PC-3 (cell line): ENCODE results near the gene PRKCE.

Experiments used
- CTCF ChIP-seq: fragments of 300-600 bp; sonication (generic); conservative IDR thresholded peaks from 2 replicates; pipeline ENCODE4 v1.5.1; 2017; ENCODE audit warnings: antibody characterized with exemption, low read depth, mild to moderate bottlenecking, low read length
- EZH2 ChIP-seq: fragments of 300-600 bp; sonication (generic); IDR thresholded peaks from one replicate; pipeline ENCODE4 v1.6.1; 2017; ENCODE audit warnings: antibody characterized with exemption, mild to moderate bottlenecking, low read length; ENCODE audit not compliant: unreplicated experiment

- TF ChIP-seq CTCF (no peak), EZH2 (no peak)
Observed at GRCh38 chr2:45952591-45952990, 301.1 kb downstream of the PRKCE start.
